Measurements from ENCODE around the gene XPR1. TPM values are rescaled to one million over a fixed set of nuclear protein-coding genes. Genes with fewer than 3 reads are reported as not detected.
"Not testable (repeated sequence)": the region's sequence is repeated elsewhere in the genome, so short reads cannot be mapped to it uniquely, and the experiment has no call there.

XPR1 gene
- polyA plus RNA-seq, 2 donors, result 2.4 to 3.9 TPM

- no peaks in the 10 kb centered on the region for H3K9me3 ChIP-seq (ENCODE audit: control insufficient read depth in 2 of 2, insufficient read depth in 1 of 2, low read depth in 1 of 2, low read length in 1 of 2)
- H3K4me1 ChIP-seq (ENCODE audit: control insufficient read depth in 2 of 2, insufficient read depth in 2 of 2, low read length in 1 of 2), result no peaks in the 10 kb centered on the region
- no peaks in the 10 kb centered on the region for H3K36me3 ChIP-seq (ENCODE audit: control insufficient read depth in 2 of 2, insufficient read depth in 2 of 2, low read length in 1 of 2)
Observed at GRCh38 chr1:180805316-180805715, 173.5 kb downstream of the XPR1 start.

GRCh38 chr1:180811298-180811697 lies 179.5 kb downstream of the XPR1 start:
- Histone ChIP-seq H3K4me1 (ENCODE audit: control insufficient read depth in 2 of 2, insufficient read depth in 2 of 2, low read length in 1 of 2) (no peaks in the 10 kb centered on the region), H3K9me3 (ENCODE audit: control insufficient read depth in 2 of 2, insufficient read depth in 1 of 2, low read depth in 1 of 2, low read length in 1 of 2) (no peaks in the 10 kb centered on the region), H3K36me3 (ENCODE audit: control insufficient read depth in 2 of 2, insufficient read depth in 2 of 2, low read length in 1 of 2) (peaks cover 0 to 3% of the 10 kb centered on the region in 2 donors), H3K27me3 (ENCODE audit: control insufficient read depth in 1 of 2, insufficient read depth in 2 of 2, low read length in 2 of 2) (no peaks in the 10 kb centered on the region), H3K4me3 (ENCODE audit: low read depth in 1 of 2, low read length in 2 of 2) (no peak overlapping the region), H3K27ac (ENCODE audit: low read depth in 2 of 2, low read length in 1 of 2) (no peak overlapping the region)
- 89 to 91% methylated on average over 2 of the region's 2 CpGs for WGBS, 2 donors

More at GRCh38 chr1:180805316-180805715, 173.5 kb downstream of the XPR1 start:
- Histone ChIP-seq H3K27me3 (ENCODE audit: control insufficient read depth in 1 of 2, insufficient read depth in 2 of 2, low read length in 2 of 2) (no peaks in the 10 kb centered on the region), H3K4me3 (ENCODE audit: low read depth in 1 of 2, low read length in 2 of 2) (no peak overlapping the region), H3K27ac (ENCODE audit: low read depth in 2 of 2, low read length in 1 of 2) (no peak overlapping the region)

DNA sequence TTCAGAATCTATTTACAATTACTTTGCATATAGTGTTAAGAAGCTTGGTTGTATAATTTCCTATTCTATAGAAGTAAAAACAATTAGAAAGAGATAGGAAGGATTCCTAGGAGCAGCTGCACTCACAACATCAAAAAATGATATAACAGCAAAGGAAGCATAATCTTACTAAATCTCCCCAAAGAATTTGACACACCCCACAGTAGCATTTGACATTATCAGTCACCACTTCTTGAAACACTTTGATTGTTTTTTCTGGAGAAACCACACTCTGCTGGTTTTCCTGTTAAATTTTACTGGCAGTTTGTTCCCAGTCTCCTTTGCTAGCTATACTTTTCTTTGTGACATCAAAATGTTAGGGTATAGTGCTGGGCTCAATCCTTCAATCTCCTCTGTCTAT lies 180.1 kb downstream of the XPR1 start:
- Histone ChIP-seq H3K9me3 (ENCODE audit: control insufficient read depth in 2 of 2, insufficient read depth in 1 of 2, low read depth in 1 of 2, low read length in 1 of 2) (no peaks in the 10 kb centered on the region), H3K4me3 (ENCODE audit: low read depth in 1 of 2, low read length in 2 of 2) (no peak overlapping the region), H3K4me1 (ENCODE audit: control insufficient read depth in 2 of 2, insufficient read depth in 2 of 2, low read length in 1 of 2) (no peaks in the 10 kb centered on the region), H3K36me3 (ENCODE audit: control insufficient read depth in 2 of 2, insufficient read depth in 2 of 2, low read length in 1 of 2) (peaks cover 0 to 3% of the 10 kb centered on the region in 2 donors), H3K27me3 (ENCODE audit: control insufficient read depth in 1 of 2, insufficient read depth in 2 of 2, low read length in 2 of 2) (no peaks in the 10 kb centered on the region), H3K27ac (ENCODE audit: low read depth in 2 of 2, low read length in 1 of 2) (no peak overlapping the region)

DNA sequence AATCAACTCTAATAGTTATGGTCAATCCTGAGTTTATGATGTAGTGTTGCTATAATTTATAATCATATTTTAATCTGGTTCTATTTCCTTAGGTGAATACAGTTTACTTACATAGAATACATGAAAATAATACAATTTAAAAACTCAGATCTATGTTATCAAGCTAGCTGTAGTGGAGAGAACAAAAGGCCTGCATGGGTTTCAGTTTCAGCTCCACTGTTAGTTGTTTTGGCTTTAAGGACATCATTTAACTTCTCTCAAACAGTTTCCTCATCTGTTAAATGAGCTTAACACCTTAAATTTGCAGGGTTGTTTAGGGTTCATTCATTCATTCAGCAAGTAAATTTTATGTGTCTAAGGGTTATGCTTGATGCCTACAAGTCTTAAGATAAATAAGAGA lies 182.4 kb downstream of the XPR1 start:
- peaks cover 0 to 3% of the 10 kb centered on the region in 2 donors for H3K36me3 ChIP-seq (ENCODE audit: control insufficient read depth in 2 of 2, insufficient read depth in 2 of 2, low read length in 1 of 2)
- no peak overlapping the region for H3K4me3 ChIP-seq (ENCODE audit: low read depth in 1 of 2, low read length in 2 of 2)
- H3K9me3 ChIP-seq (ENCODE audit: control insufficient read depth in 2 of 2, insufficient read depth in 1 of 2, low read depth in 1 of 2, low read length in 1 of 2), result no peaks in the 10 kb centered on the region

GRCh38 chr1:180815188-180815587 lies 183.4 kb downstream of the XPR1 start:
- Histone ChIP-seq H3K4me3 (ENCODE audit: low read depth in 1 of 2, low read length in 2 of 2) (no peak overlapping the region), H3K4me1 (ENCODE audit: control insufficient read depth in 2 of 2, insufficient read depth in 2 of 2, low read length in 1 of 2) (no peaks in the 10 kb centered on the region), H3K27me3 (ENCODE audit: control insufficient read depth in 1 of 2, insufficient read depth in 2 of 2, low read length in 2 of 2) (no peaks in the 10 kb centered on the region), H3K36me3 (ENCODE audit: control insufficient read depth in 2 of 2, insufficient read depth in 2 of 2, low read length in 1 of 2) (peaks cover 0 to 3% of the 10 kb centered on the region in 2 donors), H3K27ac (ENCODE audit: low read depth in 2 of 2, low read length in 1 of 2) (no peak overlapping the region), H3K9me3 (ENCODE audit: control insufficient read depth in 2 of 2, insufficient read depth in 1 of 2, low read depth in 1 of 2, low read length in 1 of 2) (no peaks in the 10 kb centered on the region)
- 56 to 81% methylated on average over 4 of the region's 4 CpGs for WGBS, 2 donors

More for the DNA sequence above, 182.4 kb downstream of the XPR1 start:
- no peaks in the 10 kb centered on the region for H3K27me3 ChIP-seq (ENCODE audit: control insufficient read depth in 1 of 2, insufficient read depth in 2 of 2, low read length in 2 of 2)
- no peaks in the 10 kb centered on the region for H3K4me1 ChIP-seq (ENCODE audit: control insufficient read depth in 2 of 2, insufficient read depth in 2 of 2, low read length in 1 of 2)
- no peak overlapping the region for H3K27ac ChIP-seq (ENCODE audit: low read depth in 2 of 2, low read length in 1 of 2)

DNA sequence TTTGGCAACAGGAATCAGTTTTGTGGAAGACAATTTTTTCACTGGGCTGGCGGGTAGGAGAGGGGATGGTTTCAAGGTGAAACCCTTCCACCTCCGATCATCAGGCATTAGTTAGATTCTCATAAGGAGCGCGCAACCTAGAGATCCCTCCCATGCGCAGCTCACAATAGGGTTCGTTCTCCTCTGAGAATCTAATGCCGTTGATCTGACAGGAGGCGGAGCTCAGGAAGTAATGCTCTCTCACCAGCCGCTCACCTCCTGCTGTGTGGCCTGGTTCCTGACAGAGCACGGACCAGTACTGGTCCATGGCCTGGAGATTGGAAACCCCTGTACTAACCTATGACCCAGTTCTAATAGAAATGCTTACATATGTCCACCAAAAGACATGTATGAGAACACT lies 184.3 kb downstream of the XPR1 start:
- no peak overlapping the region for H3K27ac ChIP-seq (ENCODE audit: low read depth in 2 of 2, low read length in 1 of 2)
- no peaks in the 10 kb centered on the region for H3K9me3 ChIP-seq (ENCODE audit: control insufficient read depth in 2 of 2, insufficient read depth in 1 of 2, low read depth in 1 of 2, low read length in 1 of 2)
- no peak overlapping the region for H3K4me3 ChIP-seq (ENCODE audit: low read depth in 1 of 2, low read length in 2 of 2)
- WGBS, 2 donors, result 91 to 96% methylated on average over 10 of the region's 10 CpGs
- H3K27me3 ChIP-seq (ENCODE audit: control insufficient read depth in 1 of 2, insufficient read depth in 2 of 2, low read length in 2 of 2), result no peaks in the 10 kb centered on the region
- peaks cover 0 to 3% of the 10 kb centered on the region in 2 donors for H3K36me3 ChIP-seq (ENCODE audit: control insufficient read depth in 2 of 2, insufficient read depth in 2 of 2, low read length in 1 of 2)
- no peaks in the 10 kb centered on the region for H3K4me1 ChIP-seq (ENCODE audit: control insufficient read depth in 2 of 2, insufficient read depth in 2 of 2, low read length in 1 of 2)

DNA sequence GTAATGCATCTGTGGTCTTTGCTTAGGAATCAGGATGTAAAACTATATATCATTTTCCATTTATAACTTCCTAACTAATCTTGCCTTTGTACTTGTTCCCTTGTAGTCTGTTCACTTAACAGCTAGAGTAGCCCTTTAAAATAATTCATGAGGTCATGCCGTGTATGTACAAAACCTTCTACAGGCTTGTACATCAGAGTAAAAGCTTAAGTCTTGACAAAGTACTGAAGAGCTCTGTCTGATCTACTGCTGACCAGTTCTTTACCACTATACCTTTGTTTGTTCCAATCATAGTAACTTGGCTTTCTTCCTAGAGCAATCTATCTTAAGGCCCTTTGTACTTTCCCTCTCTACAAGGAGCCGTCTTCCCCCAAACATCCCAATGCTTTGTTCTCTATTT lies 190.1 kb downstream of the XPR1 start:
- no peak overlapping the region for H3K4me3 ChIP-seq (ENCODE audit: low read depth in 1 of 2, low read length in 2 of 2)
- H3K36me3 ChIP-seq (ENCODE audit: control insufficient read depth in 2 of 2, insufficient read depth in 2 of 2, low read length in 1 of 2), result no peaks in the 10 kb centered on the region
- no peaks in the 10 kb centered on the region for H3K27me3 ChIP-seq (ENCODE audit: control insufficient read depth in 1 of 2, insufficient read depth in 2 of 2, low read length in 2 of 2)
- H3K9me3 ChIP-seq (ENCODE audit: control insufficient read depth in 2 of 2, insufficient read depth in 1 of 2, low read depth in 1 of 2, low read length in 1 of 2), result no peaks in the 10 kb centered on the region
- 72 to 90% methylated on average over 2 of the region's 2 CpGs for WGBS, 2 donors
- no peak overlapping the region for H3K27ac ChIP-seq (ENCODE audit: low read depth in 2 of 2, low read length in 1 of 2)
- no peaks in the 10 kb centered on the region for H3K4me1 ChIP-seq (ENCODE audit: control insufficient read depth in 2 of 2, insufficient read depth in 2 of 2, low read length in 1 of 2)

- not testable (repeated sequence) for H3K27ac ChIP-seq (ENCODE audit: low read depth in 2 of 2, low read length in 1 of 2); H3K27me3 ChIP-seq (ENCODE audit: control insufficient read depth in 1 of 2, insufficient read depth in 2 of 2, low read length in 2 of 2); H3K36me3 ChIP-seq (ENCODE audit: control insufficient read depth in 2 of 2, insufficient read depth in 2 of 2, low read length in 1 of 2); H3K9me3 ChIP-seq (ENCODE audit: control insufficient read depth in 2 of 2, insufficient read depth in 1 of 2, low read depth in 1 of 2, low read length in 1 of 2); H3K4me3 ChIP-seq (ENCODE audit: low read depth in 1 of 2, low read length in 2 of 2); H3K4me1 ChIP-seq (ENCODE audit: control insufficient read depth in 2 of 2, insufficient read depth in 2 of 2, low read length in 1 of 2)
- WGBS, 2 donors, result 91 to 97% methylated on average over 2 of the region's 2 CpGs
Observed at GRCh38 chr1:180831507-180831906, 199.7 kb downstream of the XPR1 start.

- 98 to 100% methylated on average over 1 of the region's 1 CpG for WGBS, 2 donors
- H3K4me1 ChIP-seq (ENCODE audit: control insufficient read depth in 2 of 2, insufficient read depth in 2 of 2, low read length in 1 of 2); H3K9me3 ChIP-seq (ENCODE audit: control insufficient read depth in 2 of 2, insufficient read depth in 1 of 2, low read depth in 1 of 2, low read length in 1 of 2); H3K36me3 ChIP-seq (ENCODE audit: control insufficient read depth in 2 of 2, insufficient read depth in 2 of 2, low read length in 1 of 2); H3K4me3 ChIP-seq (ENCODE audit: low read depth in 1 of 2, low read length in 2 of 2); H3K27ac ChIP-seq (ENCODE audit: low read depth in 2 of 2, low read length in 1 of 2); H3K27me3 ChIP-seq (ENCODE audit: control insufficient read depth in 1 of 2, insufficient read depth in 2 of 2, low read length in 2 of 2): not testable (repeated sequence)
Observed at GRCh38 chr1:180833180-180833579, 201.4 kb downstream of the XPR1 start.

DNA sequence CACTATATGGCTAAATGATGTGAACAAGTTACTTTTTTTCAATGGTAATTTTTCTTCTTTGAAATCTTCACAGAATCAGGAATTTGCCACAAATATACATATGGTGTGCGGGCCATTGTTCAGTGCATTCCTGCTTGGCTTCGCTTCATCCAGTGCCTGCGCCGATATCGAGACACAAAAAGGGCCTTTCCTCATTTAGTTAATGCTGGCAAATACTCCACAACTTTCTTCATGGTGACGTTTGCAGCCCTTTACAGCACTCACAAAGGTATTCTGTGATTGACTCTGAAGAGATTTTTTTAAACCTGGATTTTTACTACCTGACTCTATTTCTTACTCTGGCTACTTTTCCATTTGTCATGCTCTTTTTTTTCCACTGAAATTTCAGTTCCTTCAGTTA lies 204.6 kb downstream of the XPR1 start:
- Histone ChIP-seq H3K9me3 (ENCODE audit: control insufficient read depth in 2 of 2, insufficient read depth in 1 of 2, low read depth in 1 of 2, low read length in 1 of 2) (no peaks in the 10 kb centered on the region), H3K27ac (ENCODE audit: low read depth in 2 of 2, low read length in 1 of 2) (no peak overlapping the region), H3K36me3 (ENCODE audit: control insufficient read depth in 2 of 2, insufficient read depth in 2 of 2, low read length in 1 of 2) (no peaks in the 10 kb centered on the region), H3K27me3 (ENCODE audit: control insufficient read depth in 1 of 2, insufficient read depth in 2 of 2, low read length in 2 of 2) (no peaks in the 10 kb centered on the region), H3K4me3 (ENCODE audit: low read depth in 1 of 2, low read length in 2 of 2) (no peak overlapping the region), H3K4me1 (ENCODE audit: control insufficient read depth in 2 of 2, insufficient read depth in 2 of 2, low read length in 1 of 2) (no peaks in the 10 kb centered on the region)
- WGBS, 2 donors, result 95 to 97% methylated on average over 6 of the region's 6 CpGs
